ENCODE results near the gene ELMO1. TPM values are rescaled to one million over a fixed set of nuclear protein-coding genes. Genes with fewer than 3 reads are reported as not detected.

ELMO1 gene
- total and polyA plus RNA-seq, 10 of the 15 experiments (the other 5 are each of a cell fraction or from before 2014, with no cell fraction given), result 22.6 to 85.9 (median 56.6) TPM

DNA sequence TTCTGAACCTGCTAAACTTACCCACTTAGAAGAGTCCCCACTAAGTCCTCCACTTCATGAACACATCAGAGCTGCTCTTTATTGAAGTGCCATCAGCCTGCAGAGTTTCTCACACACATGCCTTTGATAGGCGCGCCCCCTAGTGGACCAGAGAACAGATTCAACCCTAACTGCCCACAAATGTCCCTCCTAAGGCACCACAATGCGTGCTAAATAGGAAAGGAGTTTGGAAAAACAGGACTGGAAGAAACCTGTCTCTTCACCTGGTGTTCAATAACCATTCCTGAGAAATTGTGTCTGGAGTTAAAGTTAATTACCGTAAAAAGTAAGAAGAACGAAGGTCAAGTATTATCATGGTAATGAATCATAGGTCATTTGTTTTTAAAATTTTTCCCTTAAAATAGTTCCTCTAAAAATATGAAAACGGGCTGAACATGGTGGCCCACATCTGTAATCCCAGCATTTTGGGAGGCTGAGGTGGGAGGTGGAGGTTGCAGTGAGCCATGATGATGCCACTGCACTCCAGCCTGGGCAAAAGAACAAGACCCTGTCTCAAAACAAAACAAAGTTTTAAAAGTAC, 249.7 kb downstream of the ELMO1 start:
- POLR2A ChIA-PET, result no interaction called here
- no peak overlapping the region for H3K4me3 ChIP-seq
- FAIRE-seq, result peak; percentile 57

More for the DNA sequence above, 249.7 kb downstream of the ELMO1 start:
- H3K27me3 ChIP-seq (replicated peaks in 1 of 2; ENCODE audit: control insufficient read depth in 2 of 2, insufficient read depth in 2 of 2, low read length in 1 of 2), result no peaks in the 10 kb centered on the region
- BruUV-seq (replicated peaks), result no TSS peak
- H3K4me2 ChIP-seq (ENCODE audit: control insufficient read depth, insufficient read depth), result no peak overlapping the region
- H3K36me3 ChIP-seq (ENCODE audit: control insufficient read depth in 2 of 2, insufficient read depth in 2 of 2, low read length in 1 of 2), result peaks cover 1 to 13% of the 10 kb centered on the region in 2 experiments
- TF ChIP-seq YY1 (IDR thresholded peaks at IDR 0.05; ENCODE audit: low read depth, low read length) (peak; percentile 38; the same call in 1 of the 2 replicates), RAD21 (IDR thresholded peaks at IDR 0.05; ENCODE audit: insufficient read depth, low read depth, low read length) (peak; percentile 90), ZSCAN29 (IDR thresholded peaks at IDR 0.05) (no peak), SMC3 (IDR thresholded peaks at IDR 0.05; ENCODE audit: borderline replicate concordance, low read length) (peak; percentile 59; the same call in 1 of the 2 replicates)
- TF ChIP-seq, protein P1, sequence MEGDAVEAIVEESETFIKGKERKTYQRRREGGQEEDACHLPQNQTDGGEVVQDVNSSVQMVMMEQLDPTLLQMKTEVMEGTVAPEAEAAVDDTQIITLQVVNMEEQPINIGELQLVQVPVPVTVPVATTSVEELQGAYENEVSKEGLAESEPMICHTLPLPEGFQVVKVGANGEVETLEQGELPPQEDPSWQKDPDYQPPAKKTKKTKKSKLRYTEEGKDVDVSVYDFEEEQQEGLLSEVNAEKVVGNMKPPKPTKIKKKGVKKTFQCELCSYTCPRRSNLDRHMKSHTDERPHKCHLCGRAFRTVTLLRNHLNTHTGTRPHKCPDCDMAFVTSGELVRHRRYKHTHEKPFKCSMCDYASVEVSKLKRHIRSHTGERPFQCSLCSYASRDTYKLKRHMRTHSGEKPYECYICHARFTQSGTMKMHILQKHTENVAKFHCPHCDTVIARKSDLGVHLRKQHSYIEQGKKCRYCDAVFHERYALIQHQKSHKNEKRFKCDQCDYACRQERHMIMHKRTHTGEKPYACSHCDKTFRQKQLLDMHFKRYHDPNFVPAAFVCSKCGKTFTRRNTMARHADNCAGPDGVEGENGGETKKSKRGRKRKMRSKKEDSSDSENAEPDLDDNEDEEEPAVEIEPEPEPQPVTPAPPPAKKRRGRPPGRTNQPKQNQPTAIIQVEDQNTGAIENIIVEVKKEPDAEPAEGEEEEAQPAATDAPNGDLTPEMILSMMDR (IDR thresholded peaks at IDR 0.05 in 2 of 3, conservative IDR thresholded peaks at IDR 0.05 in 1 of 3; ENCODE audit: control insufficient read depth in 2 of 3, extremely low read depth in 1 of 3, insufficient read depth in 1 of 3, low read depth in 3 of 3, low read length in 3 of 3), result peak; percentile 83 to 91 (median 90)
- intact Hi-C loops (cut with micrococcal nuclease; ENCODE audit: unreplicated experiment), result loop anchor here (5.0 kb wide), 2 partner anchors 212 to 727 kb away; no protein-coding TSS in a partner anchor
- no peak overlapping the region for H3K9ac ChIP-seq (ENCODE audit: control insufficient read depth, insufficient read depth, low read length)
- H3K9me3 ChIP-seq (replicated peaks; ENCODE audit: control insufficient read depth, insufficient read depth, low read length), result no peaks in the 10 kb centered on the region
- H3K79me2 ChIP-seq (ENCODE audit: control insufficient read depth, insufficient read depth, low read length), result no peaks in the 10 kb centered on the region
- ChIA-PET CTCF (interaction anchor here (0.6 to 6.3 kb wide), 55 partner anchors 9 to 771 kb away, joined by 3 to 49 read pairs (median 4); no protein-coding TSS in a partner anchor), RAD21 (ENCODE audit: unreplicated experiment) (interaction anchor here (0.7 to 1.6 kb wide), 9 partner anchors 10 to 758 kb away, joined by 3 to 10 read pairs (median 4); no protein-coding TSS in a partner anchor), SMC1A (ENCODE audit: uncharacterized antibody, unreplicated experiment) (interaction anchor here (0.7 to 2.0 kb wide), 15 partner anchors 10 to 758 kb away, joined by 3 to 7 read pairs (median 4); no protein-coding TSS in a partner anchor)
- H2AFZ ChIP-seq (ENCODE audit: control insufficient read depth, low read depth, low read length), result no peak overlapping the region
- 0 out of 2 replicates have a peak, but pooled peaks cover 3% of the 10 kb centered on the region for H3K4me1 ChIP-seq (ENCODE audit: control insufficient read depth, insufficient read depth, low read length)
- no peak overlapping the region for H3K27ac ChIP-seq (ENCODE audit: control insufficient read depth, insufficient read depth)
- WGBS (ENCODE audit: insufficient coverage, insufficient replicate concordance, low lambda C conversion rate, missing lambda C conversion rate), result 29% methylated on average over 6 of the region's 6 CpGs
- DNase-seq (ENCODE audit: low read depth, low spot score) (peak; percentile 19), ATAC-seq (peak; percentile 90)
- no peaks in the 10 kb centered on the region for H4K20me1 ChIP-seq (ENCODE audit: control insufficient read depth, insufficient read depth)
- in situ Hi-C loops (cut with MboI), result loop anchor here (10.0 kb wide), 1 partner anchor 524 kb away; no protein-coding TSS in a partner anchor

Data from GM12878 (cell line).